Osteoblast (primary cell): ENCODE results near the gene ANKIB1. TPM values are rescaled to one million over a fixed set of nuclear protein-coding genes. Genes with fewer than 3 reads are reported as not detected.

Experiments
- DNase-seq: peaks from one replicate; pipeline ENCODE4 v3.0.0; 2011; ENCODE audit warnings: low spot score, mixed read lengths; ENCODE audit not compliant: insufficient read length; ENCODE audit errors: missing footprints
- H2AFZ ChIP-seq: 2 replicates; pipeline ENCODE4 v1.6.0; 2011; ENCODE audit warnings: mild to moderate bottlenecking, low read length
- H3K27ac ChIP-seq: 2 replicates; pipeline ENCODE4 v1.5.1; 2011; ENCODE audit warnings: mild to moderate bottlenecking, low read depth, low read length, moderate library complexity
- H3K27me3 ChIP-seq: 2 replicates; pipeline ENCODE4 v1.6.0; 2012; ENCODE audit warnings: mild to moderate bottlenecking, control low read depth, inconsistent platforms, low read length, moderate library complexity; ENCODE audit not compliant: insufficient read depth
- H3K36me3 ChIP-seq: 2 replicates; pipeline ENCODE4 v1.5.1; 2011; ENCODE audit warnings: mild to moderate bottlenecking, low read length, control low read depth, moderate library complexity; ENCODE audit not compliant: insufficient read depth
- H3K4me1 ChIP-seq: 2 replicates; pipeline ENCODE4 v1.5.1; 2011; ENCODE audit warnings: mild to moderate bottlenecking, low read length, control low read depth, moderate library complexity; ENCODE audit not compliant: insufficient read depth
- H3K4me2 ChIP-seq: 2 replicates; pipeline ENCODE4 v1.6.0; 2011; ENCODE audit warnings: mild to moderate bottlenecking, low read length; ENCODE audit not compliant: insufficient read depth
- H3K4me3 ChIP-seq: fragments of 200-600 bp; sonication (generic); 3 replicates; pipeline ENCODE4 v1.5.1; 2012; ENCODE audit warnings: mild to moderate bottlenecking, low read length, inconsistent platforms; ENCODE audit not compliant: insufficient read depth
- H3K79me2 ChIP-seq: 2 replicates; pipeline ENCODE4 v1.6.0; 2012; ENCODE audit warnings: mild to moderate bottlenecking, low read length, control low read depth, inconsistent platforms; ENCODE audit not compliant: insufficient read depth
- H3K9me3 ChIP-seq: 2 replicates; pipeline ENCODE4 v1.5.1; 2011; ENCODE audit warnings: low read depth, low read length, control low read depth
- H4K20me1 ChIP-seq: 2 replicates; pipeline ENCODE4 v1.6.0; 2012; ENCODE audit warnings: mild to moderate bottlenecking, low read length, control low read depth; ENCODE audit not compliant: insufficient read depth
- total RNA-seq: library from RNA; depleted of rRNA; stranded (reverse); fragments of >200 nt; gene quantifications from 2 replicates; pipeline ENCODE4 v1.2.3, GENCODE V29; 2012
- TF ChIP-seq, protein P1 (sequence below): IDR thresholded peaks from 2 replicates; pipeline ENCODE4 v1.5.1; 2011; ENCODE audit warnings: mild to moderate bottlenecking, low read depth, low read length, moderate library complexity; ENCODE audit errors: extremely low read depth

The ANKIB1 gene
- total RNA-seq, 1 donor = 98.1 TPM

DNA sequence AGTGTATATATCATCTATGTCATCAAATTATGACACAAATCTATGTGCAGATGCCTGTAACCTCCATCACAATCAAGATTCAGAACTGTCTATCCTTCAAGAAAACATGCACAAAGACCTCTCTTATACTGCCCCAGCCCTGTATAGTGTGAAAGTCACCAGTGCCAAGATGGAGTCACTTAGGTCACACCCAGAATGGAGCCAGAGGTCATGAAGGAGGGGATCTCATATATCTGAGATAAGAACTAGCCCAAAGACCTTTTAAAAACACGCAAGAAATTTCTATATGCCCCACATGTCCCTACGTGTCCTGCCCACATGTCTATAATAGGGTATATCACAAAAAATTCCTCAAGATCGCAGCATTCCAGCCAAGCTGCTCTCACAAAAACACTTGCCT, 181.4 kb downstream of the ANKIB1 start:
- H2AFZ ChIP-seq = no peak overlapping the region
- H3K4me2 ChIP-seq = no peak overlapping the region
- H3K27me3 ChIP-seq = no peaks in the 10 kb centered on the region
- no peak for DNase-seq
- no peaks in the 10 kb centered on the region for H4K20me1 ChIP-seq
- no peaks in the 10 kb centered on the region for H3K79me2 ChIP-seq
- no peaks in the 10 kb centered on the region for H3K4me1 ChIP-seq
- H3K27ac ChIP-seq = no peak overlapping the region
- H3K36me3 ChIP-seq = no peaks in the 10 kb centered on the region
- no peaks in the 10 kb centered on the region for H3K9me3 ChIP-seq
- H3K4me3 ChIP-seq = no peak overlapping the region
- TF ChIP-seq, protein P1, sequence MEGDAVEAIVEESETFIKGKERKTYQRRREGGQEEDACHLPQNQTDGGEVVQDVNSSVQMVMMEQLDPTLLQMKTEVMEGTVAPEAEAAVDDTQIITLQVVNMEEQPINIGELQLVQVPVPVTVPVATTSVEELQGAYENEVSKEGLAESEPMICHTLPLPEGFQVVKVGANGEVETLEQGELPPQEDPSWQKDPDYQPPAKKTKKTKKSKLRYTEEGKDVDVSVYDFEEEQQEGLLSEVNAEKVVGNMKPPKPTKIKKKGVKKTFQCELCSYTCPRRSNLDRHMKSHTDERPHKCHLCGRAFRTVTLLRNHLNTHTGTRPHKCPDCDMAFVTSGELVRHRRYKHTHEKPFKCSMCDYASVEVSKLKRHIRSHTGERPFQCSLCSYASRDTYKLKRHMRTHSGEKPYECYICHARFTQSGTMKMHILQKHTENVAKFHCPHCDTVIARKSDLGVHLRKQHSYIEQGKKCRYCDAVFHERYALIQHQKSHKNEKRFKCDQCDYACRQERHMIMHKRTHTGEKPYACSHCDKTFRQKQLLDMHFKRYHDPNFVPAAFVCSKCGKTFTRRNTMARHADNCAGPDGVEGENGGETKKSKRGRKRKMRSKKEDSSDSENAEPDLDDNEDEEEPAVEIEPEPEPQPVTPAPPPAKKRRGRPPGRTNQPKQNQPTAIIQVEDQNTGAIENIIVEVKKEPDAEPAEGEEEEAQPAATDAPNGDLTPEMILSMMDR = no peak

DNA sequence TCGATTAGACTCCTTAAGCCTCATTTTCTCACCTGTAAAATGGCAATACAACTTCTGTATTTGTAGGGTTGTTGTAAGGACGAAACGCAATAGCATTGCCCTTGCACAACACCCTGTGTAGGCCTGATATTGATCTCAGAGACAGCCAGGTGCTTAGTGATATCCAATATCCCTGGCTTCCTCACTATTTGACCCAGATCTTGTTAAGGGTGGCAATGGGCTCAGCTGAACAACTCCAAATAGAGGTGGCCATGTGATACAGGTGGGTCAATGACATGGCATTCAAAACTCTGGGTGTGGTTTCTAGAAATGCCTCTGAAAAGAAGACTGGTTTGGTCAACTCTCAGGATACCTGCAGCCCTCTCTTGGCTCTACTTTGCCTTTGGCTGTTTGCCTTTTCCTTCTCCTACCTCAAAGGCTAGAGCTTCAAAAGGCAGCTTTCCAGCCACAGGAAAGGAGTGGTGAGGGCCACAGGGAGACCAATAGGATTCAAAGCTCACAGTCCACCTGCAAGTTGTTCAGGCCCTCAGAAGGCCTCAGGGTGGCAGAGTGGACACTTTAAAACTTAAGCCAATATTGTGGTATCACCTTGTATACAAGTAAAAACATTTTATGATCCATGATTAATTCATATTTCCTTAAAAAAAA, 186.6 kb downstream of the ANKIB1 start:
- Histone ChIP-seq H3K27ac (no peak overlapping the region), H4K20me1 (no peaks in the 10 kb centered on the region), H2AFZ (no peak overlapping the region), H3K36me3 (no peaks in the 10 kb centered on the region), H3K9me3 (no peaks in the 10 kb centered on the region), H3K27me3 (no peaks in the 10 kb centered on the region), H3K79me2 (no peaks in the 10 kb centered on the region), H3K4me3 (no peak overlapping the region), H3K4me1 (no peaks in the 10 kb centered on the region), H3K4me2 (no peak overlapping the region)
- no peak for DNase-seq
- TF ChIP-seq, protein P1 = no peak

DNA sequence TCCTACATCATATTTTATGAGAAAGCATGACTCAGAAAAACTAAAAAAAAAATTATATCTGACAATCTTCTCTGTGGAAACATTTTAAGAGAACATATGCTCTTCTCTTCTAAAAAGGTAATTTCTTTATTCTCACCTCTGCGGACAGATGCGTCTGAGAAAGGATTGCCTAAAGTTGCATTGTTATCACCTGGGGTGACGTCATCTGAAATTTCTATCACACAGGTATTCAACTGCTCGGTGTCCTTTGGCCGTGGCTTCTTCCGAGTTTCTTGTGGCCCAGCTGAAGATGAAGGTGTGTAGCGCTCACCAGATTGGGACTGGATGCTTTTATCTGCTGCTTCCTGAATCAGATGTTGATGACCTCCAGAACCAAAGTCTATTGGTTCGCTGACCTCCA, 187.2 kb downstream of the ANKIB1 start:
- Histone ChIP-seq H2AFZ (no peak overlapping the region), H3K9me3 (no peaks in the 10 kb centered on the region), H3K79me2 (no peaks in the 10 kb centered on the region), H3K4me1 (no peaks in the 10 kb centered on the region), H3K27me3 (no peaks in the 10 kb centered on the region), H3K4me2 (no peak overlapping the region), H4K20me1 (no peaks in the 10 kb centered on the region), H3K27ac (no peak overlapping the region), H3K36me3 (no peaks in the 10 kb centered on the region), H3K4me3 (no peak overlapping the region)
- TF ChIP-seq, protein P1 = no peak
- no peak for DNase-seq

DNA sequence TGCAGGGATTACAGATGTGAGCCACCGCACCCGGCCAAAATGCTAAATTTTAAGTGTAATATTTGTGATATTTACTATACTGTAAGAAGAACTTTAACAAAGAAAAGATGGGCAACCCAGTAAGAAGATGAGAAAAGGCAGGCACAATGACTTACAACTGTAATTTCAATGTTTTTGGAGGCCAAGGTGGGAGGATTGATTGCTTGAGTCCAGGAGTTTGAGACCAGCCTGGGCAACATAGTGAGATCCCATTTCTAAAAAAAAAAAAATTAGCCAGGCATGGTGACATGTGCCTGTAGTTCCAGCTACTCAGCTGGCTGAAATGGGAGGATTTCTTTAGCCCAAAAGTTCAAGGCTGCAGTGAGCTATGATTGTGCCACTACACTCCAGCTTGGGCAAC, 189.8 kb downstream of the ANKIB1 start:
- DNase-seq = no peak
- no peak overlapping the region for H3K4me3 ChIP-seq
- TF ChIP-seq, protein P1 = no peak
- no peaks in the 10 kb centered on the region for H3K79me2 ChIP-seq
- H4K20me1 ChIP-seq = no peaks in the 10 kb centered on the region
- H3K27ac ChIP-seq = no peak overlapping the region
- no peaks in the 10 kb centered on the region for H3K4me1 ChIP-seq
- no peaks in the 10 kb centered on the region for H3K36me3 ChIP-seq
- H3K27me3 ChIP-seq = no peaks in the 10 kb centered on the region
- no peak overlapping the region for H3K4me2 ChIP-seq
- no peak overlapping the region for H2AFZ ChIP-seq
- no peaks in the 10 kb centered on the region for H3K9me3 ChIP-seq
